NCI-H2171 (cell line): Measurements from ENCODE around the gene SAFB2.
A peak's percentile ranks its signal among the peaks of the same experiment; 100 is the strongest.

ENCODE experiments used
- DNase-seq: peaks from one replicate; lab custom pipeline; 2025; lab: John Stamatoyannopoulos, UW

SAFB2 gene

GRCh38 chr19:5579697-5580096, 42.9 kb downstream of the SAFB2 start:
- no peak for DNase-seq

GRCh38 chr19:5579286-5579685, 43.3 kb downstream of the SAFB2 start:
- no peak for DNase-seq

GRCh38 chr19:5578097-5578846, 44.3 kb downstream of the SAFB2 start:
- peak; percentile 59 for DNase-seq

DNA sequence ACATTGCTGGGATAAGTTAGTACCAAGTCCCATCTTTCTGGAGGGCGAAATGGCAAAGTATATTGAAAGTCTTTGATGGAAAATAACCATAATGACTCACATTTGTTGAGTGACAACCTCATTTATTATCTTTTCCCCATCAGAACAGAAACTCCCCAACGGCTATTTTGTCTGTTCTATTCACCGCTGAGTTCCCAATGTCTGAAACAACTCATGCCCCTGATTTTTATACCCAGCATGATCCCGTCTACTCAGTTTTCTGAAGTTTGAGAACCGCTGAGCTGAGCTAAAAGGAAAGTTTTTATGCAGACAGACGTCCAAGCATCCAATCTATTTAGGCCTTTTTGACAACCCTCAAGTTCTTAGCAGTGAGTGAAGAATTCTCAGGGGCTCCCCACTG, 47.0 kb downstream of the SAFB2 start:
- no peak for DNase-seq

DNA sequence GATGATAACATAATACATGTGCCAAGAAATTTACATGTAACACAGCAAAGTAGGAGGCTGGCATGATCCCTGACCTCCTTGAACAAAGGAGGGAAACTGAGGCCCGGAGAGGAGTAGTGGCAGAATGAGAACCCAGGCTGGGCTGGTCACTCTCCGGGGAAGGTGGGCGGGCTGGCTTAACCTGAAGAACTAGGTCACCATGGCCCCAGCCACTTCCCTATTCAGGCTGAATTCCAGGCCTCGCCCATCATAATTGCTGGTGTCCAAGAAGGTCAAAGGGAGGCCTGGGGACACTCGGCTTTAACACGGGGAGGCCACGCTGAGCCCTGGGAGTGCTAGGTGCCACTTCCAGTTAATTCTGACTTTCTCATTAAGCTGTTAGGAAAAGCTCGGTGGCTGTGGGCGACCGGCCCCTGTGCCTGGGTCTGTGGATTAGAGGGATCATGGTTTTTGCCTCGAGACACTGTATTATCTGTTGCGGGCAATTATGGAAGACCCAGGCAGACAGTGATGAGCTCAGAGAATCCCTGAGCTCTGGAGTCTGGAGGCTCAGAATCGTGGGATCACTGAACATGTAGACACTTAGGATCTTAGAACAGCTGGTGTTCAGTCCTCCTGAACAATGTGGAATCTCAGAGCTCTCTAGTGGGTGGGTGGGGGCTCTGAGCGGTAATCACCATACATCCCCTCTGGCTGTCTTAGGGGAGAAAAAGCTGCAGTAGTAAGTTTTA, 49.9 kb downstream of the SAFB2 start:
- DNase-seq = no peak

DNA sequence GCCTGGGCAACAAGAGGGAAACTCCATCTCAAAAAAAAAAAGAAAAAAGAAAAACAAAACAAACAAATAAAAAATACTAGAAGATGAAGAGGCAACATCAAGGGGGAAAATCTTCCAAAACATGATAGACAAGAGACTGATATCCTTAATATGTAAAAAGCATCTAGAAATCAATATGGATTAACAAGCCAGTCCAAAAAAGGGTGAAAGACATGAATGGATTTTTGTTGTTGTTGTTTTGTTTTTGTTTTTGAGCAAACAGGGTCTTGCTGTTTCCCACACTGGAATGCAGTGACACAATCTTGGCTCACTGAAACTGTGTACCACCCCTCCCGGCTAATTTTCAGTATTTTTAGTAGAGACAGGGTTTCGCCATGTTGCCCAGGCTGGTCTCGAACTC, 50.8 kb downstream of the SAFB2 start:
- no peak for DNase-seq

- DNase-seq = no peak
Measured at GRCh38 chr19:5567970-5568407, 54.6 kb downstream of the SAFB2 start.

GRCh38 chr19:5567360-5567969, 55.1 kb downstream of the SAFB2 start, which contains the start of gene TINCR:
TSS of gene TINCR (minus strand) at chr19:5567953.
- no peak for DNase-seq

GRCh38 chr19:5564930-5565329, 57.6 kb downstream of the SAFB2 start:
- no peak for DNase-seq

GRCh38 chr19:5563935-5564612, 58.5 kb downstream of the SAFB2 start:
- DNase-seq = no peak

DNA sequence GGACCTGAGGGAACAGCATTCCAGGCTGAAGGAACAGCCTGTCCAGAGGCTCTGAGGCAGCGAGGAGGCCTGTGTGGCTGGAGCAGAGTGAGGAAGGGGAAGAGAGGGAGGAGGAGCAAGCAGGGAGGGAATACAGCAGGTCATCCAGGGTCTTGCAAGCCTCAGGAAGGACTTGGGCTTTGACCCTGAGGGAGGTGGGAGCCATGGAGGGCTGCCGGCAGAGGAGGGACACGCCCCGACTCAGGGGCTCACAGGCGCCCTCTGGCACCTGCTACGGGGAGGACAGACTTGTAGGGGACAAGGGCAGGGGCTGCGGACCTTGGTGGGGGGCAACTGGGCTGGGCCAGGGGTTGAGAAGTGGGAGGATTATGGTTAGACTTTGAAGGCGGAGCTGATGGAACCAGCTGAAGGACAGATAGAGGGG, 59.6 kb downstream of the SAFB2 start:
- DNase-seq = no peak

DNA sequence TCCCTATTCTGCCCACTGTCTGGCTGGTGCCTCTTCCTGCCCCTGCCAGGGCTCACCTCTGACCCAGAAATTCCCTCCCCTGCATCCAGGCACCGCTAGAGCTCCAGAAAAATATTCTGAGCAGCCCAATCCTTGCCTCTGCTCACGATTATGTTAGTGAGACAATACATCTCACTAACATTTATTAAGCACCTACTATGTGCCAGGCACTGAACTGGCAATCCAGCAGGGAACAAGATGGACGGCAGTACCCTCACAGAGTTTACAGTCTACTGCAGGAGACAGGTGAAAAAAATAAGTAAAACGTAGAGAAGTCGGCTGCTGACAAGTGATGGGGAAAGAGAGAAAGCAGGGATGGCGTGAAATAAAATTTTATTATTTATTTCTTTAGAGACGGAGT, 60.3 kb downstream of the SAFB2 start:
- DNase-seq = no peak

- no peak for DNase-seq
Measured at GRCh38 chr19:5561559-5561958, 61.0 kb downstream of the SAFB2 start.

DNA sequence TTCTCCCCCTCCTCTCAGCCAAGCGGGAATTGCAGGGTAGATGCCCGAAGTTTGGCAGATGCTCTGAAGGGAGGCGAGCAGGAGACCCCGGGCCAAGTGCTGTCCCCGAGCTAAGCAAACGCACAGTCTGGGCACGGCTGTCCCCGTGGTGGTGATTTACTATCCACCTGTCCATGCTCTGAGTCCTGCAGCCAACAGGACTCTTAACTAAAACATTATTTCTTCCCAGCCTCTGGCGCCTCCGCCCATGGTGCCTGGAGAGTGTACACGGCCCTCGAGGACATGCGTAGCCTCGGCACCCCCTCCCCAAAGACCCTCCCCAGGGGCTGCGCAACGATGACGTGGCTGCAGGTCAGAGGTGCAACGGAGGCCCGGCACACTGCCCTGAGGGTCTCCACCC, 62.4 kb downstream of the SAFB2 start:
- DNase-seq = no peak

DNA sequence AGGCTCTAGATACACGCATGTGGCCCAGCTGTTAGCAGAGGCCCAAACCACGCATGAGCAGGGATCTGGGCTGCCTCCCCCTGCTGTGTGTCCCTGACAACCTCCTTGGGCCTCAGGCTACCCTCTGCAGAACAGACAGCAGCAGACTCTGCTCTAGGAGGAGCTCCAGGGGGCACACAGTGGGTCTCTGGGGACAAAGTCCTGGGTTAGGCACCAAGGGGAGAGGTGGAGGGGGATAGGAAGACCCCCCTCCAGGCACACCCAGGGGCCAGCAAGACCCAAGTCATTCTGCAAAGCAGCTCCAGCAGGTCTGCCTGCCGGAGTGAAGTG, 62.8 kb downstream of the SAFB2 start:
- no peak for DNase-seq

- no peak for DNase-seq
Measured at GRCh38 chr19:5558101-5558621, 64.4 kb downstream of the SAFB2 start.

GRCh38 chr19:5557691-5558090, 64.9 kb downstream of the SAFB2 start:
- no peak for DNase-seq

GRCh38 chr19:5554828-5555227, 67.7 kb downstream of the SAFB2 start:
- no peak for DNase-seq

DNA sequence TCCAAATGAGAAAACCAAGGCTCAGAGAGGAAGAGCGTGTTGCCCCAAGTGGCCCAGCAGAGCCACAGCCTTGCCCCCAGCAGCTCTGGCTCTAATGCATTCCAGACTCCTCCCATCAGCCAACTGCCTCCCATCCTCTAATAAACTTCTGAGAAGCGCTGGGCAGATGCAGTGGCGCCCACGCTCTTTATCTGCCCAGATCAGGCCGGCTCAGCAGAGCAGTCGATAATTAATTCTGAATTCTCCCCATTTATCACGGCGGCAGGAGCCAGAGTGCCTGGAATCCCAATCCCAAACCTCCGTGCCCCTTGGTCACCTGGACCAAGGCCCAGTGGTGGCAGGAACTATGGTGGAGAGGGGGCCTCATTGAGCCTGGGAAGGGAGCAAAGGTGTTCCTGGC, 68.7 kb downstream of the SAFB2 start:
- no peak for DNase-seq

DNA sequence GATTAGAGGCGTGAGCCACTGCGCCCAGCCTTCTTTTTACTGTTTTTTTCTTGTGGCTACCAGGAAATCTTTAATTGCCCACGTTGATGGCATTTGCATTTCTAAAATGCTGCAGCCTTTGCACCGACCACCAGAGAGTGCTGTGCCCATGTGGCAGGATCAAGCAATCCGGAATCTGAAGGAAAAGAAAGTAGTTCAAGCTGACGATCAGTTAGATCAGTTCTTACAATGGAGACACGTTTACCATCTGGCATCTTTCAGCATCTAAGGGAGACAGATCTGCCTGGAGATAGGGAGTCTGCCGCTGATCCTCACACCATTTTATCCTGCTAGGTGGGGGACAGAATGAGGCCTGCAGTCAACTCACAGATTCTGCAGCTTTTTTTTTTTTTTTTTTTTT, 74.7 kb downstream of the SAFB2 start:
- peak; percentile 56 for DNase-seq

DNA sequence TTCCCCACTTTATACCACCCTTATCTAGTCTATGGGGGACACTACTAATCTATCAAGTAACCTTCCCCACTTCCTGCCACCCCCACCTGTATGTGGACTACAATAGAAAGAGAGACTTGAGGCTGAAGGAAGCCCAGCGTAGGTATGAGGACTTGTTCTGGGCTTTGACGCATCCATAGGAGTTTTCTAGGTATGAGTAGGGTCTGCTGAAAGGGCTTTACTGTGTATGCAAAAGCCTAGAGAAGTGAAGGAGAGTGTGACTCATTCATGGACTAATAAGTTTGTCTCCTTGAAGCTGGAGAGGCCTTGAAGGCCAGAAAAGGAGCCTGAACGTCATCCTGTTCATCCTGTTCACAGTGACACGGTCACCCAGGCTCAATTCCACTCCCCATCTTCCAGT, 76.6 kb downstream of the SAFB2 start:
- no peak for DNase-seq

GRCh38 chr19:5545051-5545450, 77.5 kb downstream of the SAFB2 start:
- no peak for DNase-seq
